ENCODE data around the gene RHBDF2. TPM values are rescaled to one million over a fixed set of nuclear protein-coding genes. Genes with fewer than 3 reads are reported as not detected.
A peak's percentile ranks its signal among the peaks of the same experiment; 100 is the strongest.

The RHBDF2 gene
- total and polyA plus RNA-seq, 2 experiments from 2014 or later: 4.9 to 11.0 TPM

- Histone ChIP-seq H3K36me3 (replicated peaks; ENCODE audit: insufficient read depth, low read depth) (no peaks in the 10 kb centered on the region), H3K79me2 (peaks cover 44% of the 10 kb centered on the region), H4K20me1 (ENCODE audit: insufficient read depth, poor library complexity, severe bottlenecking) (peaks cover 24% of the 10 kb centered on the region), H3K4me2 (no peak overlapping the region), H3K9me2 (replicated peaks; ENCODE audit: insufficient read depth) (no peaks in the 10 kb centered on the region), H3K27ac (no peak overlapping the region), H3K4me3 (no peak overlapping the region), H2AFZ (no peak overlapping the region), H3K27me3 (no peaks in the 10 kb centered on the region), H3K4me1 (ENCODE audit: insufficient read depth) (peaks cover 11% of the 10 kb centered on the region), H3K9me3 (ENCODE audit: low read depth) (no peaks in the 10 kb centered on the region)
- 38% methylated on average over 6 of the region's 6 CpGs for WGBS (ENCODE audit: low lambda C conversion rate, missing lambda C conversion rate)
- TF ChIP-seq CTCF (IDR thresholded peaks at IDR 0.05; ENCODE audit: poor library complexity) (no peak), EZH2phosphoT487 (IDR thresholded peaks at IDR 0.05; ENCODE audit: low read depth, severe bottlenecking, unreplicated experiment) (no peak), EZH2 (IDR thresholded peaks at IDR 0.05; ENCODE audit: borderline replicate concordance) (no peak)
- no peak for DNase-seq (ENCODE audit: low spot score)
These were observed 47.8 kb downstream of the RHBDF2 start for GRCh38 chr17:76453431-76453743.

GRCh38 chr17:76452660-76453430 is 48.4 kb downstream of the RHBDF2 start, which contains the start of gene UBE2O:
Gene UBE2O (minus strand): TSS chr17:76453152. CDS start chr17:76453141, 11 bp downstream.
- Histone ChIP-seq H3K27me3 (no peaks in the 10 kb centered on the region), H3K79me2 (peaks cover 49% of the 10 kb centered on the region), H3K4me3 (peak within 1 kb of the TSS; percentile 100), H4K20me1 (ENCODE audit: insufficient read depth, poor library complexity, severe bottlenecking) (peaks cover 27% of the 10 kb centered on the region), H3K4me1 (ENCODE audit: insufficient read depth) (peaks cover 11% of the 10 kb centered on the region), H3K27ac (peak within 1 kb of the TSS; percentile 62), H2AFZ (peak within 1 kb of the TSS; percentile 99), H3K4me2 (peak within 1 kb of the TSS; percentile 92), H3K9me3 (ENCODE audit: low read depth) (no peaks in the 10 kb centered on the region), H3K36me3 (replicated peaks; ENCODE audit: insufficient read depth, low read depth) (no peaks in the 10 kb centered on the region), H3K9me2 (replicated peaks; ENCODE audit: insufficient read depth) (no peaks in the 10 kb centered on the region)
- TF ChIP-seq CTCF (IDR thresholded peaks at IDR 0.05; ENCODE audit: poor library complexity) (peak; percentile 45), EZH2 (IDR thresholded peaks at IDR 0.05; ENCODE audit: borderline replicate concordance) (no peak), EZH2phosphoT487 (IDR thresholded peaks at IDR 0.05; ENCODE audit: low read depth, severe bottlenecking, unreplicated experiment) (no peak)
- peak; percentile 94 for DNase-seq (ENCODE audit: low spot score)
- under 1% methylated on average over 56 of the region's 101 CpGs for WGBS (ENCODE audit: low lambda C conversion rate, missing lambda C conversion rate)

- Histone ChIP-seq H3K36me3 (replicated peaks; ENCODE audit: insufficient read depth, low read depth) (no peaks in the 10 kb centered on the region), H3K9me2 (replicated peaks; ENCODE audit: insufficient read depth) (no peaks in the 10 kb centered on the region), H4K20me1 (ENCODE audit: insufficient read depth, poor library complexity, severe bottlenecking) (peaks cover 32% of the 10 kb centered on the region), H3K79me2 (peaks cover 56% of the 10 kb centered on the region), H2AFZ (peak overlapping the region; percentile 99), H3K4me3 (peak overlapping the region; percentile 100), H3K4me1 (ENCODE audit: insufficient read depth) (peaks cover 11% of the 10 kb centered on the region), H3K27me3 (no peaks in the 10 kb centered on the region), H3K9me3 (ENCODE audit: low read depth) (no peaks in the 10 kb centered on the region), H3K4me2 (peak overlapping the region; percentile 92), H3K27ac (no peak overlapping the region)
- WGBS (ENCODE audit: low lambda C conversion rate, missing lambda C conversion rate): 2% methylated on average over 23 of the region's 29 CpGs
- DNase-seq (ENCODE audit: low spot score): no peak
- TF ChIP-seq CTCF (IDR thresholded peaks at IDR 0.05; ENCODE audit: poor library complexity) (no peak), EZH2 (IDR thresholded peaks at IDR 0.05; ENCODE audit: borderline replicate concordance) (no peak), EZH2phosphoT487 (IDR thresholded peaks at IDR 0.05; ENCODE audit: low read depth, severe bottlenecking, unreplicated experiment) (no peak)
These were observed 49.0 kb downstream of the RHBDF2 start for GRCh38 chr17:76452127-76452659.
